Ovary (tissue), 3 donors: ENCODE results near the gene GRID2.

Experiments
- CTCF ChIP-seq, 3 donors: fragments of 450-650 bp in 2 of 3; fragments of 200-600 bp in 1 of 3; IDR thresholded peaks; one replicate each; pipeline versions ENCODE4 v1.5.1 to v1.8.0; 2016 to 2022; ENCODE audit warnings: antibody characterized with exemption in 3 of 3, mild to moderate bottlenecking in 1 of 3
- EP300 ChIP-seq: sonication (generic); formaldehyde crosslinking; IDR thresholded peaks from one replicate; pipeline ENCODE4 v1.6.1; 2017; ENCODE audit warnings: antibody characterized with exemption
- donor health status: DM: no; HTN: no; CAD: no.

GRCh38 chr4:93764639-93765246, 1461.0 kb downstream of the GRID2 start:
- TF ChIP-seq CTCF (IDR thresholded peaks at IDR 0.05) (peak in 2 of 3 donors; percentile 19 to 44), EP300 (no peak)
